HG02981 (cell line): ENCODE data around the gene ING5.
"Not testable (repeated sequence)": the region's sequence is repeated elsewhere in the genome, so short reads cannot be mapped to it uniquely, and the experiment has no call there.

Experiments used
- ATAC-seq: cut with Tn5 transposase; IDR thresholded peaks from one replicate; pipeline ENCODE4 v1.9.1; 2021; ENCODE audit warnings: mild to moderate bottlenecking, moderate library complexity; ENCODE audit not compliant: unreplicated experiment

The ING5 gene

GRCh38 chr2:241736111-241736510 lies 34.3 kb downstream of the ING5 start:
- ATAC-seq = no peak

- no peak for ATAC-seq
Observed at GRCh38 chr2:241738040-241738686, 36.3 kb downstream of the ING5 start.

GRCh38 chr2:241739177-241739576 lies 37.3 kb downstream of the ING5 start:
- no peak for ATAC-seq

GRCh38 chr2:241739651-241740050 lies 37.8 kb downstream of the ING5 start:
- no peak for ATAC-seq

- ATAC-seq = no peak
Observed at GRCh38 chr2:241741016-241741415, 39.2 kb downstream of the ING5 start.

- ATAC-seq = no peak
Observed at GRCh38 chr2:241742320-241742939, 40.6 kb downstream of the ING5 start.

- not testable (repeated sequence) for ATAC-seq
Observed at GRCh38 chr2:241743008-241743407, 41.2 kb downstream of the ING5 start.

- ATAC-seq = no peak
Observed at GRCh38 chr2:241743620-241744019, 41.8 kb downstream of the ING5 start.

GRCh38 chr2:241744028-241744754 lies 42.4 kb downstream of the ING5 start:
- no peak for ATAC-seq

- no peak for ATAC-seq
Observed at GRCh38 chr2:241745276-241745675, 43.4 kb downstream of the ING5 start.

- no peak for ATAC-seq
Observed at GRCh38 chr2:241746084-241746483, 44.2 kb downstream of the ING5 start.

GRCh38 chr2:241748468-241749256 lies 46.8 kb downstream of the ING5 start:
- no peak for ATAC-seq

GRCh38 chr2:241750076-241750840 lies 48.4 kb downstream of the ING5 start:
- ATAC-seq = no peak

GRCh38 chr2:241751152-241751551 lies 49.3 kb downstream of the ING5 start:
- no peak for ATAC-seq

GRCh38 chr2:241751776-241752175 lies 49.9 kb downstream of the ING5 start:
- ATAC-seq = no peak

GRCh38 chr2:241752253-241752652 lies 50.4 kb downstream of the ING5 start:
- no peak for ATAC-seq

- no peak for ATAC-seq
Observed at GRCh38 chr2:241752689-241753276, 50.9 kb downstream of the ING5 start.

- ATAC-seq = no peak
Observed at GRCh38 chr2:241753493-241753892, 51.7 kb downstream of the ING5 start.

- ATAC-seq = no peak
Observed at GRCh38 chr2:241754042-241754441, 52.2 kb downstream of the ING5 start.

GRCh38 chr2:241755166-241755565 lies 53.3 kb downstream of the ING5 start:
- ATAC-seq = no peak
